Spleen (tissue), 11 donors: Measurements from ENCODE around the gene FUT4. TPM values are rescaled to one million over a fixed set of nuclear protein-coding genes. Genes with fewer than 3 reads are reported as not detected.

Experiments used
- DNase-seq: peaks from one replicate; pipeline ENCODE4 v3.0.0-alpha.2; 2020
- H3K27ac ChIP-seq, 8 donors: fragments of 200-600 bp; sonication (generic) in 7 of 8; 1 replicate in 4 of 8; 2 replicates in 4 of 8; pipeline versions ENCODE4 v1.5.0 to v1.8.0; 2016 to 2021; ENCODE audit warnings: inconsistent platforms in 4 of 8, mild to moderate bottlenecking in 4 of 8, moderate library complexity in 1 of 8
- H3K27me3 ChIP-seq, 7 donors: fragments of 200-600 bp; sonication (generic) in 6 of 7; replicated peaks in 1 of 7; 1 replicate in 4 of 7; 2 replicates in 3 of 7; pipeline versions ENCODE4 v1.5.0 to v1.8.0; 2016 to 2021; ENCODE audit warnings: inconsistent platforms in 3 of 7, mild to moderate bottlenecking in 1 of 7
- H3K36me3 ChIP-seq, 6 donors: fragments of 200-600 bp; sonication (generic) in 5 of 6; 1 replicate in 4 of 6; 2 replicates in 2 of 6; pipeline versions ENCODE4 v1.5.0 to v1.8.0; 2016 to 2021; ENCODE audit warnings: inconsistent platforms in 2 of 6
- H3K4me1 ChIP-seq, 6 donors: fragments of 200-600 bp; sonication (generic) in 5 of 6; 1 replicate in 3 of 6; 2 replicates in 3 of 6; pipeline versions ENCODE4 v1.5.0 to v1.8.0; 2016 to 2021; ENCODE audit warnings: inconsistent platforms in 3 of 6
- H3K4me3 ChIP-seq, 8 donors: fragments of 200-600 bp; sonication (generic) in 7 of 8; 1 replicate in 4 of 8; 2 replicates in 4 of 8; pipeline versions ENCODE4 v1.5.0 to v1.8.0; 2016 to 2021; ENCODE audit warnings: inconsistent platforms in 4 of 8, mild to moderate bottlenecking in 4 of 8, moderate library complexity in 2 of 8
- H3K9me3 ChIP-seq, 8 donors: fragments of 200-600 bp; sonication (generic) in 7 of 8; 1 replicate in 4 of 8; 2 replicates in 4 of 8; pipeline versions ENCODE4 v1.5.0 to v1.8.0; 2016 to 2021; ENCODE audit warnings: inconsistent platforms in 4 of 8
- POLR2A ChIP-seq, 3 donors: fragments of 450-650 bp; IDR thresholded peaks; one replicate each; pipeline ENCODE4 v1.5.1; 2017; ENCODE audit warnings: antibody characterized with exemption in 3 of 3, mild to moderate bottlenecking in 1 of 3
- POLR2AphosphoS5 ChIP-seq, 3 donors: sonication (generic); formaldehyde crosslinking; IDR thresholded peaks; one replicate each; pipeline ENCODE4 v1.5.1; 2017; ENCODE audit warnings: antibody characterized with exemption in 3 of 3
- WGBS, 5 donors: extraction: QIAGEN DNeasy Blood & Tissue Kit in 3 of 5; methylation state at CpG; one replicate each; pipeline versions ENCODE4 v1.1.5 to v1.1.7; 2013 to 2018; 5-methylcytosine and 5-hydroxymethylcytosine counted together
- intact Hi-C: fragments of 100-400 bp; cut with DNase I; formaldehyde crosslinking; loops from one replicate; pipeline ENCODE4 v1.15.0; 2023; ENCODE audit warnings: low total_unique reads
- polyA plus RNA-seq, 3 donors: library from polyadenylated mRNA; stranded (reverse); fragments of 200-250 nt; gene quantifications; one replicate each; pipeline ENCODE4 v1.2.1, GENCODE V29; 2013
- total RNA-seq, 7 donors: library from RNA; depleted of rRNA in 3 of 7; stranded (reverse); fragments of >200 nt in 3 of 7; fragmentation: NEBNext Ultra II Directional in 4 of 7; extraction: Animal tissue kit (Norgen Biotek cat#: 25700) in 4 of 7; gene quantifications; one replicate each; pipeline versions ENCODE4 v1.1.0 to v1.2.1, GENCODE V29; 2016 to 2021
- TF ChIP-seq, protein P1 (sequence below), 11 experiments: fragments of 200-600 bp in 7 of 11; fragments of 450-650 bp in 4 of 11; sonication (generic) in 4 of 11; IDR thresholded peaks in 8 of 11; conservative IDR thresholded peaks in 3 of 11; 1 replicate in 7 of 11; 2 replicates in 4 of 11; pipeline versions ENCODE4 v1.4.0 to v1.8.0; 2016 to 2021; ENCODE audit warnings: antibody characterized with exemption in 11 of 11, inconsistent platforms in 4 of 11, mild to moderate bottlenecking in 1 of 11
- donor health status: healthy with polysubstance abuse.
- donor health status: DM: no; HTN: no; CAD: no; lungs with moderate emphysema.
- donor health status: DM: no; HTN: no; CAD: no.
- donor health status: Bipolar disorder and iron deficiency.
- donor health status: healthy.
- donor health status: DM: no; HTN: no; CAD: no.
- donor health status: DM: yes; HTN: yes; CAD: no.

FUT4 gene
- total and polyA plus RNA-seq, 10 donors = 1.6 to 12.8 (median 9.8) TPM

DNA sequence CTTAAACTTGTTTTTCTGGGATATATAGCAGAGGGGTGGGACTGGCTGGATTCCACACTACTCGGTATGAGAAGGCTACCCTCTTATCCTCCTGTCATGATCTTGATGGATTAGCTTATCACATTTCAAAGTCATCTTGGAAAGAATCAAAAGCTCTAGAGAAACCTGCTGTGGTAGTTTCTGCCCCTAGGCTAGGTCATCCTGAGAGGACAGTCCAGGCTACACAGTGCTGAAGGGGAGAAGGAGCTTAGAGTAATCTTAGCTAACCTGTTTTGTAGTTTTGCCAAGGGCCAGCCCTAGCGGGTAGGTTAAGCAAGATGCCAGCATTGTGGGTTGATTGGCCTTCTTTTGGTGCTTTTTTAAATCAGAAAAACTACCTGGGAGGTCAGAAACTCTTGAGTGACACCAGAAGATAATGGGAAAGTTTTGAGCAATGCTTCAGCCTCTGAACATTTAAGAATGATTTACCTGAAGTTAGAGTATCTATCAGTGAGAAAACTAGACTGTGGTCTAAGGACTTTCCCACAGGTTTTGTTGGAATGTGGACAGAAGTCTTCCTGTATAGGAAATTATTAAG, 44.7 kb downstream of the FUT4 start:
- TF ChIP-seq, protein P1, sequence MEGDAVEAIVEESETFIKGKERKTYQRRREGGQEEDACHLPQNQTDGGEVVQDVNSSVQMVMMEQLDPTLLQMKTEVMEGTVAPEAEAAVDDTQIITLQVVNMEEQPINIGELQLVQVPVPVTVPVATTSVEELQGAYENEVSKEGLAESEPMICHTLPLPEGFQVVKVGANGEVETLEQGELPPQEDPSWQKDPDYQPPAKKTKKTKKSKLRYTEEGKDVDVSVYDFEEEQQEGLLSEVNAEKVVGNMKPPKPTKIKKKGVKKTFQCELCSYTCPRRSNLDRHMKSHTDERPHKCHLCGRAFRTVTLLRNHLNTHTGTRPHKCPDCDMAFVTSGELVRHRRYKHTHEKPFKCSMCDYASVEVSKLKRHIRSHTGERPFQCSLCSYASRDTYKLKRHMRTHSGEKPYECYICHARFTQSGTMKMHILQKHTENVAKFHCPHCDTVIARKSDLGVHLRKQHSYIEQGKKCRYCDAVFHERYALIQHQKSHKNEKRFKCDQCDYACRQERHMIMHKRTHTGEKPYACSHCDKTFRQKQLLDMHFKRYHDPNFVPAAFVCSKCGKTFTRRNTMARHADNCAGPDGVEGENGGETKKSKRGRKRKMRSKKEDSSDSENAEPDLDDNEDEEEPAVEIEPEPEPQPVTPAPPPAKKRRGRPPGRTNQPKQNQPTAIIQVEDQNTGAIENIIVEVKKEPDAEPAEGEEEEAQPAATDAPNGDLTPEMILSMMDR (IDR thresholded peaks at IDR 0.05 in 8 of 11, conservative IDR thresholded peaks at IDR 0.05 in 3 of 11) = no peak
- TF ChIP-seq POLR2A (IDR thresholded peaks at IDR 0.05) (no peak), POLR2AphosphoS5 (IDR thresholded peaks at IDR 0.05) (no peak)
- 66 to 82% (median 74%) methylated on average over 2 of the region's 2 CpGs for WGBS, 5 donors
- Histone ChIP-seq H3K36me3 (peaks cover 0 to 28% (median 5%) of the 10 kb centered on the region in 6 donors), H3K27ac (no peak overlapping the region), H3K9me3 (no peaks in the 10 kb centered on the region), H3K4me1 (peaks cover 0 to 17% (median 12%) of the 10 kb centered on the region in 6 donors), H3K27me3 (no peaks in the 10 kb centered on the region), H3K4me3 (no peak overlapping the region)
- DNase-seq = no peak
- intact Hi-C loops = no loop called here

DNA sequence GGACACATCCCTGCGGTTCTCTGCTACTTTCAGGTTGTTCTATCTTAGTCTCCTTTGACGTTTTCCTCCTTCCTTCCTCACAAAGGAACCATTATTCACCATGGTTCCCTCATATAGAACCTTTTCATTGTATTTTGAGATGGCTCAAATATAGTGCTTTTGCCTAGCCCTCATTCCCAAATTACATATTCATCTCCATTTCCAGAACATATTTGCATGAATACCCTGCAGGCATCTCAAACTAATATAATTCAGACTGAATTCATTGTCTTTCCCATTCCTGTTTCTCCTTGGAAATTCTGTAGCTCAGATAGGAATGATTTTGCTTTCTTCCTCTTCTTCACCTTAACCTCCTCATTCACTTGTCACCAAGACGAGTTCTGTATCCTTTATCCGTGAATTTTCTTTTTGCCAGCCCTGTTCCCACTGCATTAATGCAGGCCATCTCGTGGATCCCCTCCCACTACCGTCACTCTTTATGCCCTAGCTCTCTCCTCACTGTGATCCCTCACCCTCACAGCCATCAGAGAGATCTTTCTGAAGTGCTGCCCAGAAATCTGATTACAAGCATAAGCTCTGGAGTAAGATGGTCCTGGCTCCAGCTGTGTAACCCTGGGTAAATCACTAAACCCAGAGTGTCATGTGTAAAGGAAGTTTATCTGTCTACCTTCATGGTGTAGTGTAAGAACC, 46.8 kb downstream of the FUT4 start:
- TF ChIP-seq, protein P1 (IDR thresholded peaks at IDR 0.05 in 8 of 11, conservative IDR thresholded peaks at IDR 0.05 in 3 of 11) = no peak
- TF ChIP-seq POLR2AphosphoS5 (IDR thresholded peaks at IDR 0.05) (no peak), POLR2A (IDR thresholded peaks at IDR 0.05) (no peak)
- Histone ChIP-seq H3K4me1 (no peaks in the 10 kb centered on the region), H3K9me3 (no peaks in the 10 kb centered on the region), H3K4me3 (no peak overlapping the region), H3K36me3 (peaks cover 0 to 45% (median 5%) of the 10 kb centered on the region in 6 donors), H3K27ac (no peak overlapping the region), H3K27me3 (no peaks in the 10 kb centered on the region)
- WGBS, 5 donors = 60 to 80% (median 72%) methylated on average over 6 of the region's 6 CpGs
- DNase-seq = no peak
- intact Hi-C loops = no loop called here

DNA sequence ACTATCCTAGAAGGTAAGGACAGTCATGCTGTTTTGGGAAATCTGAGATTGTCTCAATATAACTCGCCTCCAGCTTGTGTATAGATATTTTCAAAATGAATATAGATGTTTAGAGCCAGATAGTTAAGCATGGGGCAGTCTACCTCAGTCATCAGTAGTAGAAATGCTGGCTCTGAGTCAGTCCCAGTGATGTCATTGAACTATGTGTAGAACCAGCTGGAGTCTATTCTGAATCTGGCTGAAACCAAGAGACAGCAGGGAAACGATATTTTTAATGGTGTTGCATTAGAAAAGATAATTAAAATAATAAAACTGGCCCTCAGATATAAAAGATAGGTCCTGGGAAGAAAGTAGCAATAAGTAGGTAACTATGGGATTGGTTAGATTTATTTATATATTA, 49.3 kb downstream of the FUT4 start:
- Histone ChIP-seq H3K4me3 (no peak overlapping the region), H3K9me3 (no peaks in the 10 kb centered on the region), H3K27ac (no peak overlapping the region), H3K36me3 (peaks cover 0 to 63% (median 5%) of the 10 kb centered on the region in 6 donors), H3K27me3 (no peaks in the 10 kb centered on the region), H3K4me1 (no peaks in the 10 kb centered on the region)
- WGBS, 5 donors = 72 to 93% (median 85%) methylated on average over 2 of the region's 2 CpGs
- no peak for TF ChIP-seq POLR2A (IDR thresholded peaks at IDR 0.05)
- TF ChIP-seq, protein P1 (IDR thresholded peaks at IDR 0.05 in 8 of 11, conservative IDR thresholded peaks at IDR 0.05 in 3 of 11) = no peak
- TF ChIP-seq POLR2AphosphoS5 (IDR thresholded peaks at IDR 0.05) = no peak
- no peak for DNase-seq
- intact Hi-C loops = no loop called here

DNA sequence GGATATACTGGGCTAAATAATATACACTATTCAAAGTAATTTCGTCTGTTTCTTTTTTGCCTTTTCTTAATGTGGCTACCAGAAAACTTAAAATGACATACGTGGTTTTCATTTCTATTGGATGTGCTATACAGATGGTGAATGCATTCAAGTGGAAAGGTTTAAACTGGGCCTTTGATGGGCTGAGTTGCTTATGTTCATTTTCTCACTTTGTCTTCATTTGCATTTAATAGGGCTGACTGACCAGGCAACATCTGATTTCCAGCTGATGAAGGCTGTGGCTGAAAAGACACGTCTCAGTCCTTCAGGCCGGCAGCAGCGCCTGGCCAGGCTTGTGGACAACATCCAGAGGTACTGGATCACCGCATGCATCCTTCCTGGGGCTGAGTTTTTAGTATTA, 51.4 kb downstream of the FUT4 start:
- no peak for DNase-seq

More for the DNA sequence above, 51.4 kb downstream of the FUT4 start:
- H3K27ac ChIP-seq = no peak overlapping the region
- intact Hi-C loops = loop anchor here (5.0 kb wide), 1 partner anchor 73 kb away; no protein-coding TSS in a partner anchor
- no peak overlapping the region for H3K4me3 ChIP-seq
- 74 to 84% (median 79%) methylated on average over 6 of the region's 6 CpGs for WGBS, 5 donors
- TF ChIP-seq POLR2A (IDR thresholded peaks at IDR 0.05) (no peak), POLR2AphosphoS5 (IDR thresholded peaks at IDR 0.05) (no peak)
- TF ChIP-seq, protein P1 (IDR thresholded peaks at IDR 0.05 in 8 of 11, conservative IDR thresholded peaks at IDR 0.05 in 3 of 11) = no peak
- H3K27me3 ChIP-seq = no peaks in the 10 kb centered on the region
- H3K9me3 ChIP-seq = no peaks in the 10 kb centered on the region
- peaks cover 0 to 64% (median 2%) of the 10 kb centered on the region in 6 donors for H3K36me3 ChIP-seq
- H3K4me1 ChIP-seq = no peaks in the 10 kb centered on the region
